GM18526 (cell line): ENCODE results near the gene RNF38.

Source experiments
- POLR2A ChIP-seq: IDR thresholded peaks from 3 replicates; pipeline ENCODE4 v1.6.1; 2011; ENCODE audit not compliant: insufficient read length; ENCODE audit errors: extremely low read depth

Gene RNF38

DNA sequence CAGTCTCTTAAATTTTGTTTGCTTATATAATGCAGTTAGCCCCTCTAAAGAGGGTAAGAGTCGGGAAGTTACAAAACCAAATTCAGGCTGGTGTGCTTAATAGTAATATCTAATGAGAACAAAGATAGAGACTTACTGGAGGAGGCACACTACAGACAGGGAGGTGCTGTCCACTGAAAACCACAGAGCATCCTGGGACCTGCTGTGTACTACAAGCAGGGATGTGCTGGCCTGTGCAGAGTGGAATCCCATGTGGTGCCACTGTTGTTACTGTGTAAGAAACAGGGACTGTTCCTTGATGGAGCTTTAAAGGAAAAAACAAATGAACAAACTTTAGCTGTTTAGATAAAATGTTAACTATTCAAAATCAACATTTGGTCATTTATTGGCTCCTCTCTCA, 42.4 kb downstream of the RNF38 start:
- no peak for TF ChIP-seq POLR2A

DNA sequence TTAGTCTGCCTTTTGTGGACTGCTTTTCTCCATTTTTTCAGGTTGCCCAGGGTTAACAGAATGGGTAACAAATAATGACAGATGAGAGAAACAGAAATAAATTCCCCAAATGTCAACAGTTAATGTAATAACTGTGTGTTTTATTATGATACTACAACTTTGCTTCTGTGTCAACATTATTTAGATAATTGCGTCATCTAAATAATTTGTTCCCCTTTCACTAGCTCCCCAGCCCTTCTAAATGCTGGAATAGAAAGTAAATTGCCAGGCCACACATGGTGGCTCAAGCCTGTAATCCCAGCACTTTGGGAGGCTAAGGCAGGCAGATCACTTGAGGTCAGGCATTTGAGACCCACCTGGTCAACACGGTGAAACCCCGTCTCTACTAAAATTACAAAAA, 53.5 kb downstream of the RNF38 start:
- no peak for TF ChIP-seq POLR2A

DNA sequence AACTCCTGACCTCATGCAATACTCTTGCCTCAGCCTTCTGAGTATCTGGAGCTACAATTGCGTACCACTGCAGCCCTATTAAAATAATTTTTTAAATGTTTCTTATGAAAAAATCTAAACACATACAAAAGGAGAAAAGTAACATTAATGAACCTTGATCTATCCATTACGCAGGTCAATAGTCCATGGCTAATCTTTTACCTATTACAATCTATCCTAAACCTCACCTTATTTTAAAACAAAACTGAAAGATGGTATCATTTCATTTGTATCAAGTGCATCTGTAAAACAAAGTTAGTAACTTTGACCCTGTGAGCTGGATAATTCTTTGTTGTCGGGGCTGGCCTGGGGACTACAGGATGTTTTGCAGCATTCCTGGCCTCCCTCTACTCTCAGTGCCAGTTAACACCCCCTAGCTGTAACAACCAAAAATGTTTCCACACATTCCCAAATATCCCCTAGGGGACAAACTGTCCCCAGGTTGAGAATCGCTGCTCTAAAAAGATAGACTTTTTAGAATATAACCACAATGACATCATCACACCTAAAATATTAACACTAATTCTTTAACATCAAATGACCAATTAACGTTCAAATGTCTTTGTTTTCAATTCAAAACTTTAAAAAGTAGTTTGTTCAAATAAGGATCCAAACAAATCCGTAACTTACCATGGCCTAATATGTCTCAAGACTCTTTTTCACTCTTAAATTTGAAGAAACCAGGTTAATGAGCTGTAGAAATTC, 54.8 kb downstream of the RNF38 start:
- no peak for TF ChIP-seq POLR2A

DNA sequence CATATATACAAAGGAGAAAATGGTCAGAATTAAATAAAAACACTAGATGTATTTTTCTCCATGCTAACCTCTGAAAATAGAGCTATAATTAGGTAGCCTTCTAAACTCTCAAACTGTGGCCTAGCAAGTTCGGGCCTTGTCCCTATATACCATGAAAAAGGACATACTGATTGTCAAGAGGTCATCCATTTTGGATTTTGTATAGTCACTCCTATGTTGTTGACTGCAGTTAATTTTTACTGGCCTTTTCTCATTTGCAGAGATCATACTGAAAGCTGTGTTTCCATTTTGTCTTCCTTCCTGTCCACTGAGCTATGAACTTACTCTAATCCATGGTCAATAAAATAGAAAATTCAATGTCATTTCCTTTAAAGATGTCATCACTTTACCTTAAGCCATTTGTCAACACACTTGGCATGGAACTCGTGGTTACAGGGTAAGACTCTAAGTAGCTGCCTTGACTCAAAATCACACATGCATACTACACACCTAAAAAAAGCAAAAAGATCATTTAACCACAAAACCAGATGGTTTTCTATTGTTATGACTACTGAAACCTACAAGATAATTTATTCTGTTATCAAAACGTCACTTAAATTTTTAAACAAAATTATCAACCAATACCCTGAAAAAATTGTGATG, 58.0 kb downstream of the RNF38 start:
- TF ChIP-seq POLR2A = no peak

DNA sequence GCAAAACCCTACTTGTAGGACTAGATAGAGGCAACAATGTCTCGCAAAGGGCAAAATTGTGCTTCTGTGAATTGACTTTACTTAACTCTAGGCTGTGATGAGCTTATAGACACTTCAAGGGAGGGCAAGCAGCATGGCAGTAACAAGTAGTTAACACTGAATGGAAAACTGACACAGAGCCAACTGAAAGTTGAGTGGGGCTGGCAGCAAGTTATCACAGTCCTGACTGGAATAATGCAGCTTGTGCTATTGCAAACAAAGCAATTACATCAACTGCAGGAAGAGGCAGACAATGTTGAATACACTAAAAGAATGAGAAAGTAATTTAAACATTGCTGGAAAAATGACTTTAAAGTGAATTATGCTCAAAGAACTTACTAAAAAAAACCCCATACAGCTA, 62.2 kb downstream of the RNF38 start:
- no peak for TF ChIP-seq POLR2A

DNA sequence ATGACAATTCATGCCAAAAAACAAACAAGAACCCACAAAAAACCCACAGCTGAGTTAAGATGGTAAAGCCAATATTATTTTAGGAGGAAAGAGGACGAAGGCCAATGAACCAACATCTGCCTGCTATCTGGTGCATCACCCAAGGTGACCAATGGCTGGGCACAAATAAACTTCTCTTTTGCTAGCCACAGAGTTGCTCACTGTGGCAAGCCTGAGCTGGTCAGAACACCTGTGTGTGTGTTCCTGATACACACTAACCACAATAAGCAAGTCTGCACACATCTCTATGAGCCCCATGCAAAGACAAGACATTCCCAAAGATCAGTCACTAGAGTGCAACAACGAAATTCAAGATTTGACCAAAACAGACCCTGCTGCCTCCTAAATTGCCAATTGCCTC, 63.1 kb downstream of the RNF38 start:
- TF ChIP-seq POLR2A = no peak

DNA sequence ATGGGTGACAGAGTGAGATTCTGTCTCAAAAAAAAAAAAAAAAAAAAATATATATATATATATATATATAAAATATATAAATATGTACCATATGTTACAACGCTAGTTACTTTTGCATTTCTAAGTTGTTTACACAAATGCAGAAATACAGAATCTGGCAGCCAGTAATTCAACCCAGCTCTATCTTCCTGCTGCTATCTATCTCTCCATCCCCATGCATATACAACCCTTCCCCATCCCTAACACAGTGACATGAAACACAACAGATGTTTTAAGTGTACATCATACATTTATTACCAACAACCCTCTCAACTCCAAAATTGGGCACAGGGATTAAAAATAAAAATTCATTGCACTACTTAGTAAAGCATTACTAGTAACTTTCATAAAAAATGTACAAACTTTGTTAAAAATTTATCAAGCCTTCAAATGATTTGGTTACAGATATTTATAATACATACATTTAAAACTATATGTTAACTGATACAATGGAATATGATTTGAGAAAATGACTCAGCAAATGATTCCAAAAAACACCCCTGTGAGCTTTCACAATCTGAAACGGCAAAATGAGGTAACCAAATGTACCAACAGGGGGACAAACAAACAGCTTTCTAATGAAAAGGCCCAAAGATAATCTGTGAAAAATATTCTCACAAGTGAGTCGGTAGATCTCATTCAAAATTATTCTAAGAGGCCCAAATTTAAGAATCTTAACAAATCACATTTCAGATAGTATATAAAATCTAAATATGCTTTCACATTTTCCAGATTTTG, 63.8 kb downstream of the RNF38 start:
- TF ChIP-seq POLR2A = no peak

DNA sequence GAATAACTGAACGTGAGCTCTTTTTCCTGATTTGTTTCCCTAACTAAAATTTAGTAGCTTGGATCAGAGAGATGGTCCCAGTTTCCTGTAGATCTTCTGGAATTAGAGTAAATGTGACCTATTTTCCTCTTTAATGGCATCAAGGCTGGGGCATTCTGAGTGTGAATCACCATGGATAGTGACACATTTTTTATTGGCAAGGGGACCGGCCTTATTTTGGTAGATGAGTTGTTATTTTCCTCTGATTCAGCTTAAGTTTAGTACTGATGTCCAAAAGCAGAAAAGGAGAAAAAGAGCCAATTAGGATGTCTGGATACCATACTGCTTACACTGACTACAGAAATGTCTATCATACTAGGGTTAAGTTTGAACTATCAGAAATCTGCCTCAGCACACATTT, 68.1 kb downstream of the RNF38 start:
- no peak for TF ChIP-seq POLR2A

DNA sequence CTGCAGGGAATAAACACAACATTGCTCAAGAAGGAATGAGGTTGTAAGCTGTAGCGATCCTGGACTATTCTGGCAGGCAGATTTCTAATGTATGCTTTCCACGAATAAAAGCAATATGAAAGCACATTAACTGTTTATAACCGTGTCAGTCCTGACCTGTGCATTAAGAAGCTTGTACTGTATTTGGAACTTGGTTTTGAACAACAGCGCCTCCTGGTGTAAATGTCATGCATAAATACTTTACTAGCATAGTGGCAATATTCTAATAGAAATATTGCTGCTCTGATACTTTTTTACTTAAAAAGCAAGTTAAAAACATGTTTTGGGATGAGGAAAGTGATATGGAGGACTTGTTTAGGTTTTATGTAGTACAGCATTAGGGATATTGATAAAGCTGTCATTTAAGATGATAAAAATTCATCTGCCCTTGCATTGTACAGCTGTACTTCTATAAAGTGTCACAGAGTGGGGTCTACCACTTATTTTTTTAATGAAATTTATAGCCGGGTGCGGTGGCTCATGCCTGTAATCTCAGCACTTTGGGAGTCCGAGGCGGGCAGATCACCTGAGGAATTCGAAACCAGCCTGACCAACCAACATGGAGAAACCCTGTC, 71.2 kb downstream of the RNF38 start:
- TF ChIP-seq POLR2A = no peak

DNA sequence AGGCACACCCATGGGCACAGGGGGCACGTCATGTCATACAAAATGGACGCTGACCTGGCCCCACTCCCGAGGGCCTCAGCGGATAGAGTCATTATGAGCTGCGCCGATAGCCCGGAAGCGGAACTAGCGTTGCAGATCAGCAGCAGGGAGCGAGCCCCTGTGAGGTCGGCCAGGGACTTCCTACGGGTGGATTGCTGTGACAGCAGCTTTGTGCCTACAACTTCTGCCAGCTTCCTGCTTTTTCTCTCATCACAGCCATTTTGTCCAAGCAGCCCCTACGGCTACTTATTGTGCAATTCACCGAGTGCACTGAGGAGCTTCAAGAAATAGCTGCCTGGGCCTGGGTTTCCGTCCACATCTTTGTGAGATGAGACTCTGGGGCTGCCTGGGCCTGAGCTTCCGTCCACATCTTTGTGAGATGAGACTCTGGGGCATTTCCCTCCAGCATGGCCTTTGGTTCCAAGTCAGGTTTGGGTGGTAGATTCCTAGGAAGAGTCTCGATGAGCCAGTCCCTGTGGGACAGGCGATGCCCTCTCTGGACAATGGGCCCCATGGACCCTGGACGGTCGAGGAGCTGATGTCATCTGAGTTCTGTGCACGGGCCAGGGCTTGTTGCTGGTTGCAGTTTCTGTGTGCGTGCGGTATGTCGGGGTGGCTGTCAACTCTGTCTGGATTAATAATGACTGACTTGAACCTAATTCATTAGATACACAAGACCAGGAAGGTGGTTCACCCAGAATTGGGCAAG, 74.8 kb downstream of the RNF38 start:
- no peak for TF ChIP-seq POLR2A

DNA sequence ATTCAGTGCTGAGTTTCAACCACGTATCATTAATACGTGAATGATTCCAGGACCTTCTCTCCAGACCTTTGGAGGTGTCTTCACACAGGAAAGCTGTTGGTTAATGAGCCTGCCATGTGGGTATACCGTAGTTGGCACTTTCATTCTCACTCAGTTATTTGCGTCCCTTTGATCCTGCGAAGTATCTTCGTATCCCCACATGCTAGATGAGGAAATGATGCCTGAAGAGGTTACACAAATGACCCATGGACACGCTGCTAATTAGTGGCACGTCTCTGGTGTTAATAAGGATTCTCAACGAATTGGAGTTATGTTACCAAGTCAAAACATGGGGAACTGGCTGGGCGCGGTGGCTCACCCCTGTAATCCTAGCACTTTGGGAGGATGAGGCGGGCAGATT, 76.1 kb downstream of the RNF38 start:
- TF ChIP-seq POLR2A = no peak

DNA sequence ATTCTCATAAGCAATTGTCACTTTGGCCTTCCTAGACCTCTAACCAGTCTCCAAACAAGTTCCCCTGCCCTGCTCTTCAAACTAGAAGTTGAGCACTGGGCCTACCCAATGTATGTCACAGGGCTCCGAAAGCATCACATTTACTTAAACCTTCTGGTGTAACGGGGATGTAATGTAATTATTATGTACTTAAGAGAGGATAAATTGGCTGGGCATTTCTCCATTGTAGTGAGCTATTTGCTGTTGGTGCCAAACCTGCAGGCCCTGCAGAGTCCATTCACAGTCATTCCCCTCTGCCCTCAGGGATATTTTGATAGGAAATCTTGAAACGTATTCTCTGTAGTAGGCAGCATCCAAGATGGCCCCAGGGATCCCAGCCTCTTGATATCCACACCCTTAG, 77.6 kb downstream of the RNF38 start:
- no peak for TF ChIP-seq POLR2A

DNA sequence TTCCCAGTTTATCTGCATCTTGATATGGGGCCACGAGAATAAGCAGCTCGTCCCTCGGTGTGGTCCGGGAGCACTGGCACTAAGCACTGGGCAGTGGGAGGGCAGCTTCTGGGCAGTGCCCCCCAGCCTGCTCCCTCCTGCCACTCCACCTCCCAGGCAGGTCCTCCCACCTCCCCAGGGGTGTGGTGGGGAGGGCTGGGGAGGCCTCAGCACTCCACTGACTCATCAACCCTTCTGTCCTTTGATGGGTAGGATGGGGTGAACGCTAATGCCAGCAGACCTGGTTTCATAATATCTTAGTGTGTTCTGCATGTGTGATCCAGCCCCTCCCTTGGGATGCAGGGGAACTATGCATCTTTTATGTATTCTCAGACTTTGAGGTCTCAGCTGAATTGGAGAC, 79.6 kb downstream of the RNF38 start:
- no peak for TF ChIP-seq POLR2A

DNA sequence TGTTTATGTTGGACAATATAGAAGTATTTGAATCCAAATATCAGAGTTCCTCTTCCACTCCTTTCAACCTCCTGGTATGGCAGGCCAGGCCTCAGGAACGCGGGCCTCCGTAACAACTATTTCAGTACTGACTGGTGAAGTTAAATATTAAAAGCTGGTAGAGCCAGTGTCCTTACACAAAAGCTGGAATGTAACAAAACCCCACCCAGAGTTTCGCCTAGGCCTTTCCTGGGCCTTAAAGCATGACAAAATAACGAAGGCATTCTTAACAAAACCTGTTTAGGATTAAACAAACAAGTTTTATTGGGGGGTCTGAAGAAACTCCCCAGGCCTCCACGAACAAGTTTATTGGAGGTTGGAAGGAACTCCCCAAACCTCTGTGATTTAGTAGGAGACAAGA, 80.3 kb downstream of the RNF38 start:
- no peak for TF ChIP-seq POLR2A

DNA sequence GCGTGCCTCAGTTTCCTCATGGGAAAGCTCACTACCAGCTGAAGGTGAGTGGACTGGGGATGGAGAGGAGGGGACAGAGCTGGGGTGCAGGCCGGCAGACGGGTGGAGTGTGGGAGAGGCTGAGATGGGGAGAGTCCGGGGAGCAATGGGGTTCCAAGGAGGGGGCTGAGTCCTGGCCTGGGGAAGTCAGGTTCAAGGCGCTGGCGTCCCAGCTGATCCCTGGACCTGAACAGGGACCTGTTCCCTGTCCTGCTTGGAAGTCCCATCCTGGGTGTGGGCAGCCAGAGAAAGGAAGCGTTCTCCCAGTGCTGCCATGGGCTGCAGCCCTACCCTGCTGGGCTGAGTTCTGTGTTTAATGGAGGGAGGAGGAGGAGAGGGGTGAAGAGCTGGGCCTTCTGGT, 80.9 kb downstream of the RNF38 start:
- TF ChIP-seq POLR2A = no peak
